Measurements from ENCODE around the gene MBD4. TPM values are rescaled to one million over a fixed set of nuclear protein-coding genes. Genes with fewer than 3 reads are reported as not detected.

The MBD4 gene
- total RNA-seq, 2 donors from 2014 or later = 20.6 to 34.0 TPM

DNA sequence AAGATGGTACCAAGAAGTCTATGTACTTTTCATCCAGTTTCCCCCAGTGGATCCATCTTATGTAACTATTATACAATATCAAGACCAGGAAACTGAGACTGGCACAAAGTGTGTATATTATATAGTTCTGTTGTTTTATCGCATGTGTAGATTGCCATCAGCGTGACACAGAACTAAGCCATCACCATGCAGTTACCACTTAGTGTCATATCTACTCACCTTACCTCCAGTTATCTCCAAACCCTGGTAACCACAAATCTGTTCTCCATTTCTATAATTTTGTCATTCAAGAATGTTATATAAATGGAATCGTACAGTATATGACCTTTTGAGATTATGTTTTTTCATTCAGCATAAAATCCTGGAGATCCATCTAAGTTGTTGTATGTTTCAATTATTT, 23.3 kb upstream of the MBD4 start:
- no peak for DNase-seq (ENCODE audit: low spot score)
- H3K27me3 ChIP-seq (replicated peaks; ENCODE audit: insufficient read depth) = no peaks in the 10 kb centered on the region
- H3K4me1 ChIP-seq (replicated peaks) = no peaks in the 10 kb centered on the region
- H3K4me3 ChIP-seq = no peak overlapping the region
- intact Hi-C loops (cut with DNase I) = no loop called here
- no peak overlapping the region for H3K27ac ChIP-seq
- 93% methylated on average over 3 of the region's 3 CpGs for WGBS
- TF ChIP-seq POLR2AphosphoS5 (IDR thresholded peaks at IDR 0.05) (no peak), POLR2A (IDR thresholded peaks at IDR 0.05) (no peak)
- TF ChIP-seq, protein P1, sequence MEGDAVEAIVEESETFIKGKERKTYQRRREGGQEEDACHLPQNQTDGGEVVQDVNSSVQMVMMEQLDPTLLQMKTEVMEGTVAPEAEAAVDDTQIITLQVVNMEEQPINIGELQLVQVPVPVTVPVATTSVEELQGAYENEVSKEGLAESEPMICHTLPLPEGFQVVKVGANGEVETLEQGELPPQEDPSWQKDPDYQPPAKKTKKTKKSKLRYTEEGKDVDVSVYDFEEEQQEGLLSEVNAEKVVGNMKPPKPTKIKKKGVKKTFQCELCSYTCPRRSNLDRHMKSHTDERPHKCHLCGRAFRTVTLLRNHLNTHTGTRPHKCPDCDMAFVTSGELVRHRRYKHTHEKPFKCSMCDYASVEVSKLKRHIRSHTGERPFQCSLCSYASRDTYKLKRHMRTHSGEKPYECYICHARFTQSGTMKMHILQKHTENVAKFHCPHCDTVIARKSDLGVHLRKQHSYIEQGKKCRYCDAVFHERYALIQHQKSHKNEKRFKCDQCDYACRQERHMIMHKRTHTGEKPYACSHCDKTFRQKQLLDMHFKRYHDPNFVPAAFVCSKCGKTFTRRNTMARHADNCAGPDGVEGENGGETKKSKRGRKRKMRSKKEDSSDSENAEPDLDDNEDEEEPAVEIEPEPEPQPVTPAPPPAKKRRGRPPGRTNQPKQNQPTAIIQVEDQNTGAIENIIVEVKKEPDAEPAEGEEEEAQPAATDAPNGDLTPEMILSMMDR (IDR thresholded peaks at IDR 0.05) = no peak
- peaks cover 0 to 8% of the 10 kb centered on the region in 2 donors for H3K36me3 ChIP-seq
- no peaks in the 10 kb centered on the region for H3K9me3 ChIP-seq

DNA sequence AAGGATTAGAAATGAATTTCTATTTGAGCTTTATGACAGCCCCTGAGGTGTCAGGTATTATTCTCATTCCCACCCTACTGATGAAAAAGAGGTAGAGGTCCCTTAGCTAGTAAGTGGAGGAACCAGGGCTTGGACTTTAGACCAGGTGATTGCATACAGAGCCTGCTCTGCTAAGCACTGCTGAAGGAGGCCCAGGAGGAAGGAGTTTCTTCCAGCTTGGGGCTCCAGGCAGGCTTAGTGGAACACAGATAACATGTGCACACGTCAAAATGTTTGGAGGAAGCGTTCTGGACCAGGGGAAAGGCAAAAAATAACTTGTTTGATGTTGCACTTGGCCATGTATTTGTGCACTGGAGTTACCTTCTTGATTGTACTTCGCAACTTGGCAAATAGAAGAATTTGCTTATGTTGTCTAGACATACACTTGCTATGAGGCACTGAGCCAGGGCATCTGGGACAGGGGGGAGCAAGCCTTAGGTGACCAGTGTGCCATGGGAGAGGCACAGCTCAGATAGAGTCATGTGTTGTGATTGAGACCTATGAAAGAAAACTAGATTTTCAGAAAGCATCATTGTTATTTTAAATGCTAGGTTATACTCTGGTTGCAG, 22.7 kb upstream of the MBD4 start:
- no peaks in the 10 kb centered on the region for H3K4me1 ChIP-seq (replicated peaks)
- no peaks in the 10 kb centered on the region for H3K9me3 ChIP-seq
- intact Hi-C loops (cut with DNase I) = no loop called here
- TF ChIP-seq, protein P1 (IDR thresholded peaks at IDR 0.05) = no peak
- no peak for TF ChIP-seq POLR2AphosphoS5 (IDR thresholded peaks at IDR 0.05)
- no peak for TF ChIP-seq POLR2A (IDR thresholded peaks at IDR 0.05)
- peaks cover 0 to 8% of the 10 kb centered on the region in 2 donors for H3K36me3 ChIP-seq
- 85% methylated on average over 3 of the region's 3 CpGs for WGBS
- no peak overlapping the region for H3K4me3 ChIP-seq
- H3K27me3 ChIP-seq (replicated peaks; ENCODE audit: insufficient read depth) = no peaks in the 10 kb centered on the region
- no peak for DNase-seq (ENCODE audit: low spot score)
- H3K27ac ChIP-seq = no peak overlapping the region

DNA sequence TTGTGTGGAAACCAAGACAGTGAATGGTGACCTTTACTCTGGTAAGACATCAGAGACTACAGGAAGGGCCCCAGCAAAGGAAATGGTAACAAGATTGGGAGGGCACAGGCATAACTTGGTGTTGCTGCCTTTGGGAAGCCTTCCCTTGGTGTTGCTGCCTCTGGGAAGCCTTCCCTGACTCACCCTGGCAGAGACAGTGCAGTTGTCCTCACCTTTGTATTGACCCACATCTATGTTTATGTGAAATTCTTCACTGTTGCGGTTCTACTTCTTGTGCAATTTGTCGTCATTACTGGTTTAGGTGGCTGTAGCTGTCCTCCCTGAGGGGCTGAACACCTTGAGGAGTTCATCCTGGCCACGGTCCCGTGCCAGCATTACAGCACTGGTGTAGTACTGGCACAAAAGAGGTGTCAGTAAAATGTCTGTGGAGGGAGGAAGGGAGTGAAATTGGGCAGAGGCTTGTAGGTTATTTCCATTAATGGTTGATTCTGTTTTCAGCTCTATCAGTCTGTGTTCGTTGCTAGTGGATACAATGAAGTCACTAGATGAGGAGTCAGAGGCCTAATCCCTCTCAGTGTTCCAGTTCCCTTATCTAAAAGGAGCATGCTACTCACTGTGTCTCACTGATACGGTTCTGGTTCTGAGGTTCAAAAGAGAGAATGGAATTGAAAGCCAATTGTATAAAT, 21.9 kb upstream of the MBD4 start:
- intact Hi-C loops (cut with DNase I) = no loop called here
- DNase-seq (ENCODE audit: low spot score) = no peak
- no peak overlapping the region for H3K27ac ChIP-seq
- no peaks in the 10 kb centered on the region for H3K27me3 ChIP-seq (replicated peaks; ENCODE audit: insufficient read depth)
- WGBS = 93% methylated on average over 6 of the region's 6 CpGs
- H3K4me3 ChIP-seq = no peak overlapping the region
- H3K4me1 ChIP-seq (replicated peaks) = no peaks in the 10 kb centered on the region
- peaks cover 0 to 8% of the 10 kb centered on the region in 2 donors for H3K36me3 ChIP-seq
- TF ChIP-seq POLR2AphosphoS5 (IDR thresholded peaks at IDR 0.05) (no peak), POLR2A (IDR thresholded peaks at IDR 0.05) (no peak)
- TF ChIP-seq, protein P1 (IDR thresholded peaks at IDR 0.05) = no peak
- no peaks in the 10 kb centered on the region for H3K9me3 ChIP-seq

DNA sequence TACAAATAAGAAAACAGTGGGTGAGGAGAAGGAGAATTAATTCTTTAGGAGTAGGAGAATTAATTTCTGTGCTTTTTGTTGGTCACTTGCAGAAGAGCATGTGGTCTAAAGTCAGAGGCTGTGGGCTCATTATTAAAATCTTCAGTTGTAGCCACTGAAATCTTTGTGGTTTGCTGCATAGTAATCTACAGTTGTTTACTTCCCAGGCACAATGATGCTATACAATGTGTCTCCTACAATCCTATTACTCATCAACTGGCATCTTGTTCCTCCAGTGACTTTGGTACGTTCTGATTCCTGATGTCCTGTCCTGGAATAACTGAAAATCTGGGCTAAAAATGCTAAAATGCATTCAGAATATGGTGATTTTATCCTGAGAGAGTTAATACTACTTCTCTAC, 21.3 kb upstream of the MBD4 start:
- Histone ChIP-seq H3K27me3 (replicated peaks; ENCODE audit: insufficient read depth) (no peaks in the 10 kb centered on the region), H3K4me3 (no peak overlapping the region), H3K9me3 (no peaks in the 10 kb centered on the region), H3K27ac (no peak overlapping the region), H3K36me3 (peaks cover 0 to 8% of the 10 kb centered on the region in 2 donors), H3K4me1 (replicated peaks) (no peaks in the 10 kb centered on the region)
- WGBS = 89% methylated on average over 1 of the region's 1 CpG
- no peak for DNase-seq (ENCODE audit: low spot score)
- TF ChIP-seq POLR2A (IDR thresholded peaks at IDR 0.05) (no peak), POLR2AphosphoS5 (IDR thresholded peaks at IDR 0.05) (no peak)
- TF ChIP-seq, protein P1 (IDR thresholded peaks at IDR 0.05) = no peak
- intact Hi-C loops (cut with DNase I) = no loop called here

DNA sequence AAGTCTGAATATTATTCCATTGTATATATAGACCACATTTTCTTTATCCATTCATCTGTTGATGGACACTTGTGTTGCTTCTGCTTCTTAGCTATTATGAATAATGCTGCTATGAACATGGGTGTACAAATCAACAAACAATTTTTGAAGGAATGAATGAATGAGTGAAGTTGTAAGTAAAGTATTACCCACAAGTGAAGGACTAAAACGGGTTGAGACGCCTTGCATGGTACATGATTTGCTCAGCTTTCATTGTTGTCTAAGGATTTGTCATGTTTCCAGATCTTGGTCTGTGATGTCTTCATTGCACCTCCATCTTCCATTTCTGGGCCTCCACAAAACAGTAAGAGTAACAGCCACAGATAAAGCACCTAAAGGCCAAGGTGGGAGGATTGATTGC, 20.8 kb upstream of the MBD4 start:
- no peak for DNase-seq (ENCODE audit: low spot score)
- WGBS = 95% methylated on average over 2 of the region's 2 CpGs
- Histone ChIP-seq H3K4me3 (no peak overlapping the region), H3K4me1 (replicated peaks) (no peaks in the 10 kb centered on the region), H3K36me3 (peaks cover 0 to 8% of the 10 kb centered on the region in 2 donors), H3K27ac (no peak overlapping the region), H3K9me3 (no peaks in the 10 kb centered on the region), H3K27me3 (replicated peaks; ENCODE audit: insufficient read depth) (no peaks in the 10 kb centered on the region)
- TF ChIP-seq, protein P1 (IDR thresholded peaks at IDR 0.05) = no peak
- intact Hi-C loops (cut with DNase I) = no loop called here

All from prostate gland (tissue), 2 donors.